H1 (cell line): ENCODE results near the gene TLE3. TPM values are rescaled to one million over a fixed set of nuclear protein-coding genes. Genes with fewer than 3 reads are reported as not detected.

Experiments used
- CTCF ChIA-PET: fragments of 300-600 bp; sonication (Branson Sonifier 250); formaldehyde crosslinking; loops from one replicate; lab custom pipeline; 2021; ENCODE audit not compliant: partially characterized antibody; lab: Charles Lee
- POLR2A ChIA-PET: fragments of 300-600 bp; sonication (Branson Sonifier 250); formaldehyde crosslinking; loops from one replicate; lab custom pipeline; 2021; ENCODE audit warnings: inconsistent platforms; ENCODE audit not compliant: partially characterized antibody; lab: Charles Lee
- DNase-seq, 2 experiments: peaks; one replicate each; pipeline versions ENCODE4 v3.0.0 to v3.0.0-alpha.2; 2010 to 2022; ENCODE audit warnings: low spot score in 2 of 2, low read depth in 1 of 2, mixed read lengths in 1 of 2
- FAIRE-seq: peaks from 2 replicates; lab custom pipeline; 2011; peaks lifted over from hg19 to GRCh38; lab: Jason Lieb, UNC
- H2AFZ ChIP-seq: 2 replicates; pipeline ENCODE4 v1.8.1; 2012; ENCODE audit warnings: low read length, inconsistent platforms
- H2AK5ac ChIP-seq: 2 replicates; pipeline ENCODE4 v1.6.1; 2013; ENCODE audit warnings: low read depth, low read length
- H2BK120ac ChIP-seq: replicated peaks from 2 replicates; pipeline ENCODE3; 2013; ENCODE audit warnings: low read depth, low read length, inconsistent platforms
- H2BK12ac ChIP-seq: 2 replicates; pipeline ENCODE4 v1.6.1; 2013; ENCODE audit warnings: low read depth, low read length
- H2BK15ac ChIP-seq: 2 replicates; pipeline ENCODE4 v1.6.1; 2013; ENCODE audit warnings: low read length
- H2BK20ac ChIP-seq: 2 replicates; pipeline ENCODE4 v1.6.1; 2013; ENCODE audit warnings: low read length
- H2BK5ac ChIP-seq: 2 replicates; pipeline ENCODE4 v1.6.1; 2013; ENCODE audit warnings: low read depth, low read length
- H3K14ac ChIP-seq: 2 replicates; pipeline ENCODE4 v1.6.1; 2013; ENCODE audit warnings: inconsistent platforms; ENCODE audit not compliant: insufficient read length
- H3K18ac ChIP-seq: 2 replicates; pipeline ENCODE4 v1.6.1; 2013; ENCODE audit warnings: low read length; ENCODE audit errors: extremely low read depth
- H3K23ac ChIP-seq: 2 replicates; pipeline ENCODE4 v1.6.1; 2013; ENCODE audit warnings: inconsistent platforms; ENCODE audit not compliant: insufficient read length
- H3K23me2 ChIP-seq: 2 replicates; pipeline ENCODE4 v1.6.1; 2013; ENCODE audit warnings: low read depth, low read length
- H3K27ac ChIP-seq: 2 replicates; pipeline ENCODE4 v1.6.1; 2011; ENCODE audit warnings: low read depth, low read length, inconsistent platforms
- H3K27me3 ChIP-seq, 4 experiments: replicated peaks in 1 of 4; 1 replicate in 1 of 4; 2 replicates in 3 of 4; pipeline versions ENCODE4 v1.6.1 to v1.8.1; 2011 to 2013; ENCODE audit warnings: low read length in 3 of 4, mild to moderate bottlenecking in 3 of 4, inconsistent platforms in 2 of 4, mixed read lengths in 2 of 4, moderate library complexity in 1 of 4; ENCODE audit not compliant: control insufficient read depth in 3 of 4, insufficient read depth in 3 of 4; ENCODE audit errors: extremely low read depth in 1 of 4
- H3K36me3 ChIP-seq, 4 experiments: 2 replicates each; pipeline versions ENCODE4 v1.6.1 to v1.8.1; 2011 to 2013; ENCODE audit warnings: mild to moderate bottlenecking in 4 of 4, low read length in 3 of 4, moderate library complexity in 2 of 4, control low read depth in 1 of 4, inconsistent platforms in 1 of 4; ENCODE audit not compliant: insufficient read depth in 4 of 4, control insufficient read depth in 2 of 4
- H3K4ac ChIP-seq: replicated peaks from 2 replicates; pipeline ENCODE3; 2013; ENCODE audit warnings: low read length, low read depth, mixed read lengths, inconsistent platforms; ENCODE audit not compliant: insufficient read length
- H3K4me1 ChIP-seq, 4 experiments: replicated peaks in 1 of 4; 1 replicate in 1 of 4; 2 replicates in 3 of 4; pipeline versions ENCODE4 v1.6.1 to v1.8.1; 2011 to 2013; ENCODE audit warnings: low read length in 3 of 4, inconsistent platforms in 2 of 4, mixed read lengths in 1 of 4; ENCODE audit not compliant: insufficient read depth in 4 of 4, control insufficient read depth in 3 of 4
- H3K4me2 ChIP-seq, 2 experiments: 2 replicates each; pipeline versions ENCODE4 v1.6.1 to v1.8.1; 2011 to 2013; ENCODE audit warnings: low read depth in 2 of 2, low read length in 2 of 2, control low read depth in 1 of 2, inconsistent platforms in 1 of 2, mild to moderate bottlenecking in 1 of 2; ENCODE audit not compliant: insufficient read depth in 1 of 2
- H3K4me3 ChIP-seq, 4 experiments: fragments of 200-600, 300-600 bp in 1 of 4; sonication (generic), shearing (Covaris generic), sonication (Bioruptor Twin) in 1 of 4; 2 replicates each; pipeline versions ENCODE4 v1.5.1 to v1.8.1; 2011 to 2016; ENCODE audit warnings: low read length in 4 of 4, low read depth in 3 of 4, control low read depth in 2 of 4, inconsistent platforms in 2 of 4, mild to moderate bottlenecking in 2 of 4, mixed read lengths in 1 of 4, moderate library complexity in 1 of 4; ENCODE audit not compliant: insufficient read depth in 2 of 4; ENCODE audit errors: extremely low read depth in 1 of 4
- H3K56ac ChIP-seq: replicated peaks from 2 replicates; pipeline ENCODE3; 2013; ENCODE audit warnings: low read depth, mild to moderate bottlenecking, mixed read lengths, low read length, inconsistent platforms; ENCODE audit not compliant: insufficient read length
- H3K79me1 ChIP-seq: 2 replicates; pipeline ENCODE4 v1.6.1; 2013; ENCODE audit warnings: low read depth, low read length, control low read depth
- H3K79me2 ChIP-seq, 2 experiments: 2 replicates each; pipeline versions ENCODE4 v1.6.1 to v1.8.1; 2012 to 2013; ENCODE audit warnings: low read length in 2 of 2, mild to moderate bottlenecking in 2 of 2, inconsistent platforms in 1 of 2; ENCODE audit not compliant: insufficient read depth in 2 of 2, control insufficient read depth in 1 of 2
- H3K9ac ChIP-seq, 4 experiments: replicated peaks in 1 of 4; 1 replicate in 1 of 4; 2 replicates in 3 of 4; pipeline versions ENCODE4 v1.6.1 to v1.8.1; 2011 to 2013; ENCODE audit warnings: low read depth in 3 of 4, low read length in 3 of 4, control low read depth in 2 of 4, mild to moderate bottlenecking in 2 of 4, moderate library complexity in 2 of 4, inconsistent platforms in 1 of 4; ENCODE audit errors: extremely low read depth in 1 of 4
- H3K9me3 ChIP-seq, 2 experiments: 2 replicates each; pipeline versions ENCODE4 v1.6.1 to v1.8.1; 2012 to 2013; ENCODE audit warnings: mild to moderate bottlenecking in 2 of 2, moderate library complexity in 2 of 2, control low read depth in 1 of 2, inconsistent platforms in 1 of 2, low read depth in 1 of 2, low read length in 1 of 2, mixed read lengths in 1 of 2; ENCODE audit not compliant: insufficient read depth in 2 of 2
- H4K20me1 ChIP-seq, 2 experiments: replicated peaks in 1 of 2; 2 replicates each; pipeline versions ENCODE3 to v1.8.1; 2011 to 2013; ENCODE audit warnings: inconsistent platforms in 2 of 2, low read length in 2 of 2, mild to moderate bottlenecking in 1 of 2; ENCODE audit not compliant: insufficient read depth in 2 of 2, control insufficient read depth in 1 of 2
- H4K5ac ChIP-seq: 2 replicates; pipeline ENCODE4 v1.6.1; 2013; ENCODE audit warnings: low read length, low read depth, mixed read lengths, inconsistent platforms; ENCODE audit not compliant: insufficient read length
- H4K8ac ChIP-seq: 2 replicates; pipeline ENCODE4 v1.8.0; 2013; ENCODE audit warnings: mild to moderate bottlenecking, moderate library complexity, low read length, inconsistent platforms; ENCODE audit not compliant: insufficient read depth; ENCODE audit errors: extremely low read depth
- H4K91ac ChIP-seq: replicated peaks from 2 replicates; pipeline ENCODE3; 2013; ENCODE audit warnings: low read length, mixed read lengths, inconsistent platforms; ENCODE audit not compliant: insufficient read length
- ATF2 ChIP-seq: IDR thresholded peaks from 2 replicates; pipeline ENCODE4 v1.6.1; 2012; ENCODE audit warnings: low read length, inconsistent platforms
- CHD1 ChIP-seq: IDR thresholded peaks from 2 replicates; pipeline ENCODE4 v1.6.1; 2012; ENCODE audit warnings: low read depth, low read length, improper control_type of control experiment
- RFX5 ChIP-seq: IDR thresholded peaks from 2 replicates; pipeline ENCODE4 v1.6.1; 2011; ENCODE audit warnings: low read depth, low read length, improper control_type of control experiment, borderline replicate concordance
- SIX5 ChIP-seq: IDR thresholded peaks from 2 replicates; pipeline ENCODE4 v1.6.1; 2011; ENCODE audit warnings: mild to moderate bottlenecking, low read depth, low read length
- SP2 ChIP-seq: IDR thresholded peaks from 2 replicates; pipeline ENCODE4 v1.6.1; 2012; ENCODE audit warnings: mild to moderate bottlenecking, low read length, inconsistent platforms
- TEAD4 ChIP-seq: IDR thresholded peaks from 2 replicates; pipeline ENCODE4 v1.6.1; 2012; ENCODE audit warnings: low read depth, low read length, inconsistent platforms, mixed read lengths
- WGBS, 2 experiments: shearing (Covaris generic) in 1 of 2; methylation state at CpG; one replicate each; pipeline versions ENCODE4 v1.1.6 to v1.1.7; 2013 to 2015; ENCODE audit warnings: low lambda C conversion rate in 2 of 2, mixed read lengths in 2 of 2, inconsistent platforms in 1 of 2, low coverage in 1 of 2, missing lambda C conversion rate in 1 of 2; ENCODE audit not compliant: insufficient replicate concordance in 2 of 2, insufficient coverage in 1 of 2, insufficient read length in 1 of 2; ENCODE audit errors: extremely low coverage in 1 of 2, missing lambda C conversion rate in 1 of 2; 5-methylcytosine and 5-hydroxymethylcytosine counted together
- polyA plus RNA-seq, 7 experiments: library from polyadenylated mRNA; depleted of rRNA in 3 of 7; stranded (reverse) in 5 of 7; unstranded in 2 of 7; fragments of >200 nt in 5 of 7; fragments of 200-250 nt in 2 of 7; gene quantifications; 1 replicate in 5 of 7; 2 replicates in 1 of 7; 4 replicates in 1 of 7; pipeline versions ENCODE4 v1.2.1 to v1.2.3, GENCODE V29; 2011 to 2013; ENCODE audit warnings: missing spikeins in 2 of 7, mixed read lengths in 2 of 7
- total RNA-seq: library from RNA; stranded (reverse); fragmentation: NEBNext Ultra II Directional; extraction: Animal tissue kit (Norgen Biotek cat#: 25700); gene quantifications from 2 replicates; pipeline ENCODE4 v1.2.1, GENCODE V29; 2021

The TLE3 gene
- total and polyA plus RNA-seq, 2 of the 8 experiments (the other 6 are each of a cell fraction or from before 2014, with no cell fraction given): 25.1 to 61.2 TPM

DNA sequence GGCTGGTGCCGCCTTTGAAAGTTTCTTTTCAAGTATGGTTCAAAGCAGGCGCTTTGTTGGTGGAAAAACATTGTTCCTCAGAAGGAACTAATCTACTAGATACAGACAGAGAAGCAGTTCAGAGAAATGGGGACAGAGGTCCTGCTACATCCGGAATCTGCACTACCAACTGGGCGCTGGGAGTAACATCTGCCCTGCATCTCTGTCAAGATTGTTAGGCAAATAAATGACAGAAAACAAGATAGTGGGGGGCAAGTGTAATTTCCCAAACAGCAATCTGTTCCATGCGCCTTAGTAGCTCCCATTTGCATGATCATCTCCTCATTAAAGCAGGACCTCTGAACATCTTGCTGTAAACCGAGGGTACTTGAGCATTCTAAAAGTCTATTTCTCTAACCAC, 17.4 kb downstream of the TLE3 start:
- peaks cover 9 to 85% of the 10 kb centered on the region in 2 experiments for H3K79me2 ChIP-seq
- ChIA-PET POLR2A (interaction anchor here (0.9 to 8.8 kb wide), 3 partner anchors 10 to 158 kb away, joined by 3 to 136 read pairs (median 3); partner anchors contain the start of gene TLE3), CTCF (interaction anchor here (1.1 kb wide), 1 partner anchor 16 kb away, joined by 4 read pairs; no protein-coding TSS in a partner anchor)
- no peak overlapping the region for H3K18ac ChIP-seq
- DNase-seq (no peak), FAIRE-seq (no peak)
- H3K79me1 ChIP-seq: peaks cover 29% of the 10 kb centered on the region; the same call in 1 of the 2 replicates
- no peak overlapping the region for H4K5ac ChIP-seq
- no peak overlapping the region for H2BK5ac ChIP-seq
- H3K23me2 ChIP-seq: no peaks in the 10 kb centered on the region
- WGBS, 2 experiments: 85% methylated on average over 6 of the region's 6 CpGs; no CpG with 5 or more reads in 1 of the 2 experiments
- no peak overlapping the region for H3K27ac ChIP-seq
- no peak overlapping the region for H3K23ac ChIP-seq
- H4K8ac ChIP-seq: no peak overlapping the region
- H3K36me3 ChIP-seq: peaks cover 2 to 56% (median 8%) of the 10 kb centered on the region in 4 experiments; a peak in 7 of 8 replicates
- peaks cover 5 to 16% of the 10 kb centered on the region in 2 experiments for H4K20me1 ChIP-seq
- H3K14ac ChIP-seq: no peak overlapping the region
- H3K9ac ChIP-seq: no peak overlapping the region
- H3K27me3 ChIP-seq: no peaks in the 10 kb centered on the region
- H2BK15ac ChIP-seq: no peak overlapping the region
- H3K4me2 ChIP-seq: no peak overlapping the region
- no peaks in the 10 kb centered on the region for H3K9me3 ChIP-seq
- H4K91ac ChIP-seq: no peak overlapping the region
- H2AFZ ChIP-seq: no peak overlapping the region
- no peak for TF ChIP-seq RFX5
- no peak for TF ChIP-seq SP2
- no peak for TF ChIP-seq CHD1
- no peak for TF ChIP-seq TEAD4
- TF ChIP-seq ATF2: no peak
- no peak for TF ChIP-seq SIX5
- no peak overlapping the region for H3K56ac ChIP-seq
- peaks cover 17 to 53% (median 46%) of the 10 kb centered on the region in 4 experiments for H3K4me1 ChIP-seq
- no peak overlapping the region for H3K4ac ChIP-seq
- no peak overlapping the region for H2AK5ac ChIP-seq
- H3K4me3 ChIP-seq: no peak overlapping the region
- H2BK20ac ChIP-seq: no peak overlapping the region
- H2BK120ac ChIP-seq: no peak overlapping the region
- no peak overlapping the region for H2BK12ac ChIP-seq
